ENCODE results near the gene KCNA5. TPM values are rescaled to one million over a fixed set of nuclear protein-coding genes. Genes with fewer than 3 reads are reported as not detected.

Gene KCNA5
- polyA plus RNA-seq, 1 donor (not counting 4 experiments of a cell fraction or from before 2014, with no cell fraction given): not detected

- no peak overlapping the region for H3K27ac ChIP-seq (ENCODE audit: control insufficient read depth, insufficient read depth, low read length)
- DNase-seq (ENCODE audit: low read depth, low spot score) (no peak), FAIRE-seq (no peak)
- no peak for TF ChIP-seq EZH2 (IDR thresholded peaks at IDR 0.05; ENCODE audit: low read length)
- TF ChIP-seq, protein P1, sequence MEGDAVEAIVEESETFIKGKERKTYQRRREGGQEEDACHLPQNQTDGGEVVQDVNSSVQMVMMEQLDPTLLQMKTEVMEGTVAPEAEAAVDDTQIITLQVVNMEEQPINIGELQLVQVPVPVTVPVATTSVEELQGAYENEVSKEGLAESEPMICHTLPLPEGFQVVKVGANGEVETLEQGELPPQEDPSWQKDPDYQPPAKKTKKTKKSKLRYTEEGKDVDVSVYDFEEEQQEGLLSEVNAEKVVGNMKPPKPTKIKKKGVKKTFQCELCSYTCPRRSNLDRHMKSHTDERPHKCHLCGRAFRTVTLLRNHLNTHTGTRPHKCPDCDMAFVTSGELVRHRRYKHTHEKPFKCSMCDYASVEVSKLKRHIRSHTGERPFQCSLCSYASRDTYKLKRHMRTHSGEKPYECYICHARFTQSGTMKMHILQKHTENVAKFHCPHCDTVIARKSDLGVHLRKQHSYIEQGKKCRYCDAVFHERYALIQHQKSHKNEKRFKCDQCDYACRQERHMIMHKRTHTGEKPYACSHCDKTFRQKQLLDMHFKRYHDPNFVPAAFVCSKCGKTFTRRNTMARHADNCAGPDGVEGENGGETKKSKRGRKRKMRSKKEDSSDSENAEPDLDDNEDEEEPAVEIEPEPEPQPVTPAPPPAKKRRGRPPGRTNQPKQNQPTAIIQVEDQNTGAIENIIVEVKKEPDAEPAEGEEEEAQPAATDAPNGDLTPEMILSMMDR (optimal IDR thresholded peaks at IDR 0.05 in 1 of 3, IDR thresholded peaks at IDR 0.05 in 1 of 3, conservative IDR thresholded peaks at IDR 0.05 in 1 of 3; ENCODE audit: extremely low read depth in 1 of 3, insufficient read depth in 2 of 3, low read length in 3 of 3): no peak
- H3K36me3 ChIP-seq (ENCODE audit: control insufficient read depth in 2 of 2, extremely low read depth in 1 of 2, insufficient read depth in 2 of 2, low read length in 2 of 2): no peaks in the 10 kb centered on the region
- dilution Hi-C loops (cut with MboI; ENCODE audit: extremely low pct_ligation_motif_present, low sequenced_read_pairs): loop anchor here (10.0 kb wide), 1 partner anchor 426 kb away; no protein-coding TSS in a partner anchor
- H3K9me3 ChIP-seq (ENCODE audit: control insufficient read depth, low read depth, low read length): no peaks in the 10 kb centered on the region
- H2AFZ ChIP-seq (ENCODE audit: control insufficient read depth, low read length): no peak overlapping the region
- no peak overlapping the region for H3K4me2 ChIP-seq (ENCODE audit: control insufficient read depth, extremely low read depth, insufficient read depth, low read depth, low read length)
- no peaks in the 10 kb centered on the region for H4K20me1 ChIP-seq (ENCODE audit: control insufficient read depth, extremely low read depth, insufficient read depth, low read length)
- no peak overlapping the region for H3K9ac ChIP-seq (ENCODE audit: control insufficient read depth, extremely low read depth, insufficient read depth, low read length)
- H3K79me2 ChIP-seq (ENCODE audit: control insufficient read depth, insufficient read depth, low read length): no peaks in the 10 kb centered on the region
- no peaks in the 10 kb centered on the region for H3K27me3 ChIP-seq (ENCODE audit: control insufficient read depth, extremely low read depth, insufficient read depth, low read length)
- no peaks in the 10 kb centered on the region for H3K4me1 ChIP-seq (ENCODE audit: control insufficient read depth, extremely low read depth, insufficient read depth, low read length)
- no peak overlapping the region for H3K4me3 ChIP-seq (ENCODE audit: control insufficient read depth in 2 of 3, extremely low read depth in 1 of 3, insufficient read depth in 2 of 3, low read depth in 1 of 3, low read length in 3 of 3)
- no peaks in the 10 kb centered on the region for H3K9me1 ChIP-seq (ENCODE audit: control insufficient read depth, extremely low read depth, insufficient read depth, low read length)
Measured at GRCh38 chr12:5068619-5069018, 24.9 kb downstream of the KCNA5 start.

- H3K36me3 ChIP-seq (ENCODE audit: control insufficient read depth in 2 of 2, extremely low read depth in 1 of 2, insufficient read depth in 2 of 2, low read length in 2 of 2): no peaks in the 10 kb centered on the region
- no peak for FAIRE-seq
- H3K4me2 ChIP-seq (ENCODE audit: control insufficient read depth, extremely low read depth, insufficient read depth, low read depth, low read length): no peak overlapping the region
- no peak overlapping the region for H3K9ac ChIP-seq (ENCODE audit: control insufficient read depth, extremely low read depth, insufficient read depth, low read length)
- dilution Hi-C loops (cut with MboI; ENCODE audit: extremely low pct_ligation_motif_present, low sequenced_read_pairs): no loop called here
- H3K79me2 ChIP-seq (ENCODE audit: control insufficient read depth, insufficient read depth, low read length): no peaks in the 10 kb centered on the region
- no peaks in the 10 kb centered on the region for H3K9me3 ChIP-seq (ENCODE audit: control insufficient read depth, low read depth, low read length)
- no peak for DNase-seq (ENCODE audit: low read depth, low spot score)
- no peak overlapping the region for H3K4me3 ChIP-seq (ENCODE audit: control insufficient read depth in 2 of 3, extremely low read depth in 1 of 3, insufficient read depth in 2 of 3, low read depth in 1 of 3, low read length in 3 of 3)
- no peak overlapping the region for H3K27ac ChIP-seq (ENCODE audit: control insufficient read depth, insufficient read depth, low read length)
- no peaks in the 10 kb centered on the region for H4K20me1 ChIP-seq (ENCODE audit: control insufficient read depth, extremely low read depth, insufficient read depth, low read length)
- H2AFZ ChIP-seq (ENCODE audit: control insufficient read depth, low read length): no peak overlapping the region
- no peaks in the 10 kb centered on the region for H3K4me1 ChIP-seq (ENCODE audit: control insufficient read depth, extremely low read depth, insufficient read depth, low read length)
- H3K27me3 ChIP-seq (ENCODE audit: control insufficient read depth, extremely low read depth, insufficient read depth, low read length): peaks cover under 1% of the 10 kb centered on the region
- H3K9me1 ChIP-seq (ENCODE audit: control insufficient read depth, extremely low read depth, insufficient read depth, low read length): no peaks in the 10 kb centered on the region
- no peak for TF ChIP-seq EZH2 (IDR thresholded peaks at IDR 0.05; ENCODE audit: low read length)
- TF ChIP-seq, protein P1 (optimal IDR thresholded peaks at IDR 0.05 in 1 of 3, IDR thresholded peaks at IDR 0.05 in 1 of 3, conservative IDR thresholded peaks at IDR 0.05 in 1 of 3; ENCODE audit: extremely low read depth in 1 of 3, insufficient read depth in 2 of 3, low read length in 3 of 3): no peak
Measured at GRCh38 chr12:5070090-5070489, 26.4 kb downstream of the KCNA5 start.

Measured in keratinocyte (primary cell).